SK-MEL-5 (cell line): ENCODE results near the gene ASS1. TPM values are rescaled to one million over a fixed set of nuclear protein-coding genes. Genes with fewer than 3 reads are reported as not detected.
A peak's percentile ranks its signal among the peaks of the same experiment; 100 is the strongest.

ENCODE experiments used
- DNase-seq: peaks from one replicate; pipeline ENCODE4 v3.0.0-alpha.2; 2016; ENCODE audit warnings: low read depth, low spot score
- in situ Hi-C: cut with HindIII; loops from 2 replicates; pipeline ENCODE4 v1.10.0; 2016; ENCODE audit warnings: low sequenced_read_pairs, high pct_unique_total_duplicates, low pct_unique_long_range_greater_than_20kb
- total RNA-seq: library from RNA; depleted of rRNA; stranded (reverse); fragments of >200 nt; shearing (Covaris generic); gene quantifications from 2 replicates; pipeline ENCODE4 v1.2.3, GENCODE V29; 2014

ASS1 gene
- total RNA-seq, 1 experiment from 2014 or later = 3.7 TPM

GRCh38 chr9:130497139-130497538 lies 52.4 kb downstream of the ASS1 start:
- no peak for DNase-seq
- in situ Hi-C loops = no loop called here

- in situ Hi-C loops = no loop called here
- DNase-seq = peak; percentile 9
Measured at GRCh38 chr9:130498298-130498917, 53.6 kb downstream of the ASS1 start.

- DNase-seq = no peak
- in situ Hi-C loops = no loop called here
Measured at GRCh38 chr9:130498918-130499698, 54.3 kb downstream of the ASS1 start.

GRCh38 chr9:130499804-130500263 lies 55.1 kb downstream of the ASS1 start:
- in situ Hi-C loops = no loop called here
- no peak for DNase-seq

- no peak for DNase-seq
- in situ Hi-C loops = no loop called here
Measured at GRCh38 chr9:130500340-130501180, 55.8 kb downstream of the ASS1 start.

- no peak for DNase-seq
- in situ Hi-C loops = no loop called here
Measured at GRCh38 chr9:130501639-130502038, 56.9 kb downstream of the ASS1 start.

GRCh38 chr9:130508218-130508617 lies 63.5 kb downstream of the ASS1 start:
- in situ Hi-C loops = no loop called here
- DNase-seq = no peak

GRCh38 chr9:130512199-130512598 lies 67.4 kb downstream of the ASS1 start:
- in situ Hi-C loops = no loop called here
- no peak for DNase-seq

GRCh38 chr9:130513078-130513477 lies 68.3 kb downstream of the ASS1 start:
- no peak for DNase-seq
- in situ Hi-C loops = no loop called here

GRCh38 chr9:130518233-130518632 lies 73.5 kb downstream of the ASS1 start:
- in situ Hi-C loops = no loop called here
- no peak for DNase-seq

- in situ Hi-C loops = no loop called here
- DNase-seq = no peak
Measured at GRCh38 chr9:130518943-130519799, 74.4 kb downstream of the ASS1 start.

- in situ Hi-C loops = no loop called here
Measured at GRCh38 chr9:130519927-130520326, 75.2 kb downstream of the ASS1 start.

GRCh38 chr9:130521715-130522114 lies 77.0 kb downstream of the ASS1 start:
- in situ Hi-C loops = no loop called here
- no peak for DNase-seq

More at GRCh38 chr9:130519927-130520326, 75.2 kb downstream of the ASS1 start:
- no peak for DNase-seq

GRCh38 chr9:130522233-130522808 lies 77.6 kb downstream of the ASS1 start:
- in situ Hi-C loops = no loop called here
- DNase-seq = no peak

- DNase-seq = peak; percentile 44
- in situ Hi-C loops = no loop called here
Measured at GRCh38 chr9:130523921-130524320, 79.2 kb downstream of the ASS1 start.

GRCh38 chr9:130526193-130526853 lies 81.6 kb downstream of the ASS1 start:
- in situ Hi-C loops = no loop called here

More at GRCh38 chr9:130526193-130526853, 81.6 kb downstream of the ASS1 start:
- DNase-seq = no peak
